Sigmoid colon (tissue), 7 donors: Measurements from ENCODE around the gene ACVR1. TPM values are rescaled to one million over a fixed set of nuclear protein-coding genes. Genes with fewer than 3 reads are reported as not detected.
A peak's percentile ranks its signal among the peaks of the same experiment; 100 is the strongest.

Experiments used
- DNase-seq: peaks from one replicate; pipeline ENCODE4 v3.0.0-alpha.2; 2019
- H3K27ac ChIP-seq, 4 donors: fragments of 200-600 bp; sonication (generic); one replicate each; pipeline ENCODE4 v1.5.1; 2016 to 2019; ENCODE audit warnings: mild to moderate bottlenecking in 1 of 4
- H3K27me3 ChIP-seq, 3 donors: fragments of 200-600 bp; sonication (generic); one replicate each; pipeline ENCODE4 v1.5.1; 2019; ENCODE audit warnings: mild to moderate bottlenecking in 1 of 3
- H3K36me3 ChIP-seq, 4 donors: fragments of 200-600 bp; sonication (generic); one replicate each; pipeline ENCODE4 v1.5.1; 2016 to 2019
- H3K4me1 ChIP-seq, 4 donors: fragments of 200-600 bp; sonication (generic); one replicate each; pipeline ENCODE4 v1.5.1; 2017 to 2019
- H3K4me3 ChIP-seq, 4 donors: fragments of 200-600 bp; sonication (generic); one replicate each; pipeline ENCODE4 v1.5.1; 2017 to 2019; ENCODE audit warnings: mild to moderate bottlenecking in 2 of 4, moderate library complexity in 1 of 4
- H3K9me3 ChIP-seq, 4 donors: fragments of 200-600 bp in 3 of 4; sonication (generic) in 3 of 4; one replicate each; pipeline versions ENCODE4 v1.5.1 to v1.6.1; 2013 to 2019
- CTCF ChIP-seq, 4 experiments: fragments of 450-650 bp in 3 of 4; fragments of 200-600 bp in 1 of 4; IDR thresholded peaks; one replicate each; pipeline ENCODE4 v1.5.1; 2016 to 2019; ENCODE audit warnings: antibody characterized with exemption in 4 of 4, mild to moderate bottlenecking in 3 of 4, moderate library complexity in 2 of 4
- EP300 ChIP-seq, 4 donors: sonication (generic); formaldehyde crosslinking; IDR thresholded peaks; one replicate each; pipeline ENCODE4 v1.6.1; 2017; ENCODE audit warnings: antibody characterized with exemption in 4 of 4
- POLR2A ChIP-seq, 2 donors: fragments of 450-650 bp; IDR thresholded peaks; one replicate each; pipeline ENCODE4 v1.6.1; 2016; ENCODE audit warnings: antibody characterized with exemption in 2 of 2, mild to moderate bottlenecking in 2 of 2, moderate library complexity in 2 of 2
- POLR2AphosphoS5 ChIP-seq, 4 donors: sonication (generic); formaldehyde crosslinking; IDR thresholded peaks; one replicate each; pipeline ENCODE4 v1.6.1; 2017; ENCODE audit warnings: antibody characterized with exemption in 4 of 4
- WGBS, 2 donors: extraction: QIAGEN DNeasy Blood & Tissue Kit; methylation state at CpG; one replicate each; pipeline ENCODE4 v1.1.7; 2013; 5-methylcytosine and 5-hydroxymethylcytosine counted together
- intact Hi-C: fragments of 100-400 bp; cut with DNase I; formaldehyde crosslinking; loops from one replicate; pipeline ENCODE4 v1.15.1; 2023
- polyA plus RNA-seq, 3 donors: library from polyadenylated mRNA; stranded (reverse); fragments of 200-250 nt; gene quantifications; one replicate each; pipeline ENCODE4 v1.2.3, GENCODE V29; 2013
- total RNA-seq, 4 donors: library from RNA; depleted of rRNA; stranded (reverse); fragments of >200 nt; gene quantifications; one replicate each; pipeline ENCODE4 v1.1.0, GENCODE V29; 2016
- donor health status: healthy with polysubstance abuse.
- donor health status: Bipolar disorder and iron deficiency.
- donor health status: healthy.

The ACVR1 gene
- total and polyA plus RNA-seq, 7 donors = 2.3 to 36.0 (median 20.0) TPM

GRCh38 chr2:157900684-157901083 lies 24.6 kb upstream of the ACVR1 start:
- peaks cover 0 to 3% (median 0%) of the 10 kb centered on the region in 4 donors for H3K4me1 ChIP-seq
- H3K4me3 ChIP-seq = no peak overlapping the region
- no peak for DNase-seq
- H3K27ac ChIP-seq = no peak overlapping the region
- intact Hi-C loops = no loop called here
- H3K36me3 ChIP-seq = no peaks in the 10 kb centered on the region
- TF ChIP-seq POLR2AphosphoS5 (IDR thresholded peaks at IDR 0.05) (no peak), POLR2A (IDR thresholded peaks at IDR 0.05) (no peak), EP300 (IDR thresholded peaks at IDR 0.05) (no peak), CTCF (IDR thresholded peaks at IDR 0.05) (no peak)
- WGBS, 2 donors = 49 to 90% methylated on average over 2 of the region's 2 CpGs
- H3K27me3 ChIP-seq = no peaks in the 10 kb centered on the region
- no peaks in the 10 kb centered on the region for H3K9me3 ChIP-seq

- Histone ChIP-seq H3K36me3 (no peaks in the 10 kb centered on the region), H3K9me3 (no peaks in the 10 kb centered on the region), H3K27ac (no peak overlapping the region), H3K4me1 (peaks cover 0 to 4% (median under 1%) of the 10 kb centered on the region in 4 donors), H3K27me3 (no peaks in the 10 kb centered on the region), H3K4me3 (no peak overlapping the region)
- DNase-seq = no peak
- intact Hi-C loops = no loop called here
- no peak for TF ChIP-seq POLR2A (IDR thresholded peaks at IDR 0.05)
- TF ChIP-seq CTCF (IDR thresholded peaks at IDR 0.05) = no peak
- no peak for TF ChIP-seq POLR2AphosphoS5 (IDR thresholded peaks at IDR 0.05)
- no peak for TF ChIP-seq EP300 (IDR thresholded peaks at IDR 0.05)
- WGBS, 2 donors = 82 to 95% methylated on average over 2 of the region's 2 CpGs
Observed at GRCh38 chr2:157900203-157900602, 24.1 kb upstream of the ACVR1 start.

GRCh38 chr2:157899125-157899839 lies 23.2 kb upstream of the ACVR1 start:
- intact Hi-C loops = no loop called here
- H3K27ac ChIP-seq = no peak overlapping the region
- H3K4me1 ChIP-seq = peaks cover 0 to 13% (median 9%) of the 10 kb centered on the region in 4 donors
- H3K9me3 ChIP-seq = no peaks in the 10 kb centered on the region
- DNase-seq = no peak
- no peak overlapping the region for H3K4me3 ChIP-seq
- H3K27me3 ChIP-seq = no peaks in the 10 kb centered on the region
- TF ChIP-seq CTCF (IDR thresholded peaks at IDR 0.05) (no peak), EP300 (IDR thresholded peaks at IDR 0.05) (no peak), POLR2A (IDR thresholded peaks at IDR 0.05) (no peak), POLR2AphosphoS5 (IDR thresholded peaks at IDR 0.05) (no peak)
- WGBS, 2 donors = 68 to 85% methylated on average over 7 of the region's 7 CpGs
- H3K36me3 ChIP-seq = no peaks in the 10 kb centered on the region

DNA sequence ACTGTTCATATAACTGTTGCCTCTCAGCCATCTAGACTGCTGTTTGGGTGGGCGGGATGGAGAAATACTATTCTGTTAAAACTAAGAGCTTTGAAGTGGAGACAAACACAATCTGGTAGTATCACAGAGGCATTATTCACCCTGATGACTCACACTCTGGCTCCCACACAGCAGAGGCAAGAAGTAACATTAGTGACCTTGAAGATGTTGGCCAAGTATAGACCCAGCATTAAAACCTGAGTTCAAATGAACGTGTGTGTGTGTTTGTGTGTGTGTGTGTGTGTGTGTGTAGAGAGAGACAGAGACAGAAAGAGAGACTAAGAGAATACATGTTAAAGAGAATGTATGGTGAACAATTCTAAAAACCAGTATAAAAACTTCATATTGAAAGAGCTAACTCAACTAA lies 22.5 kb upstream of the ACVR1 start:
- WGBS, 2 donors = 49 to 52% methylated on average over 2 of the region's 2 CpGs
- peak; percentile 69 for DNase-seq
- TF ChIP-seq POLR2A (IDR thresholded peaks at IDR 0.05) = no peak
- peak in 1 of 4 donors; percentile 17 for TF ChIP-seq POLR2AphosphoS5 (IDR thresholded peaks at IDR 0.05)
- no peak overlapping the region for H3K4me3 ChIP-seq
- H3K36me3 ChIP-seq = no peaks in the 10 kb centered on the region
- intact Hi-C loops = no loop called here
- H3K27ac ChIP-seq = no peak overlapping the region
- no peaks in the 10 kb centered on the region for H3K27me3 ChIP-seq
- H3K4me1 ChIP-seq = peaks cover 0 to 13% (median 9%) of the 10 kb centered on the region in 4 donors
- no peaks in the 10 kb centered on the region for H3K9me3 ChIP-seq

DNA sequence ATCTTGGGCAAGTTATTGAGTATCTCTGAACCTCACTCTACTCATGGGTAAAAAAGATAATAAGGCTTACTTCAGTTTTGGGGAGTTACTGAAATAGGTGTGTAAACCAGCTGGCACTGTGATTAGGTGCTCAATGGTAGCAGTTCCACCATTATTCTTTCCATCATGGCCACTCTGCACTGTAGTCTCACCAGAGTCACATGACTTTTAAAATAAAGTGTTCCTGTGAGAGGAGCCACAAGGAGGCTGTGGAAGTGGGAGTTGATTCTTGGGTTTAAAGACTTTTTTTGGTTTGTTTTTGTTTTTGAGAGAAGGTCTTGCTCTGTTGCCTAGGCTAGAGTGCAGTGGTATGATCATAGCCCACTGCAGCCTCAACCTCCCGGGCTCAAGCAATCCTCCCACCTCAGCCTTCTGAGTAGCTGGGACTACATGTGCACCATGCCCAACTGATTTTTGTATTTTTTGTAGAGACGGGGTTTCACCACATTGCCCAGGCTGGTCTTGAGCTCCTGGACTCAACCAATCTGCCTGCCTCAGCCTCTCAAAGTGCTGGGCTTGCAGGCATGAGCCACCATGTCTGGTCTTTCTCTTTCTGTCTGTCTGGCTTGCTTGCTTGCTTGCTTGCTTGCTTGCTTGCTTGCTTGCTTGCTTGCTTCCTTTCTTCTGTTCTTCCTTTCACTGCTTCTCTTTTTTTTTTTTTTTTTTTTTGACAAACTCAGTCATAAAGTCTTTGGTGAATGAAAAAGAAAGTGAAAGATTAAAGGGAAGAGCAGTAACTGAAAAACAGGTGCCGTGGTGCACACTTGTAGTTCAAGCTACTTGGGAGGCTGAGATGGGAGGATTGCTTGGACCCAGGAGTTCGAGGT lies 21.2 kb upstream of the ACVR1 start:
- Histone ChIP-seq H3K27ac (no peak overlapping the region), H3K9me3 (no peaks in the 10 kb centered on the region), H3K4me3 (no peak overlapping the region), H3K4me1 (peaks cover 0 to 13% (median 9%) of the 10 kb centered on the region in 4 donors), H3K36me3 (no peaks in the 10 kb centered on the region), H3K27me3 (no peaks in the 10 kb centered on the region)
- intact Hi-C loops = no loop called here
- TF ChIP-seq CTCF (IDR thresholded peaks at IDR 0.05) = no peak
- no peak for TF ChIP-seq EP300 (IDR thresholded peaks at IDR 0.05)
- no peak for TF ChIP-seq POLR2AphosphoS5 (IDR thresholded peaks at IDR 0.05)
- TF ChIP-seq POLR2A (IDR thresholded peaks at IDR 0.05) = no peak
- WGBS, 2 donors = 56 to 68% methylated on average over 4 of the region's 4 CpGs
- DNase-seq = no peak
